Esophagus muscularis mucosa (tissue), 4 donors: Measurements from ENCODE around the gene OR51E2.

Source experiments
- EP300 ChIP-seq: sonication (generic); formaldehyde crosslinking; IDR thresholded peaks from one replicate; pipeline ENCODE4 v1.6.1; 2017; ENCODE audit warnings: antibody characterized with exemption
- POLR2A ChIP-seq: fragments of 450-650 bp; IDR thresholded peaks from one replicate; pipeline ENCODE4 v1.6.1; 2017; ENCODE audit warnings: antibody characterized with exemption, moderate library complexity, mild to moderate bottlenecking, low read depth
- POLR2AphosphoS5 ChIP-seq, 2 donors: sonication (generic); formaldehyde crosslinking; IDR thresholded peaks; one replicate each; pipeline ENCODE4 v1.6.1; 2017; ENCODE audit warnings: antibody characterized with exemption in 2 of 2
- TF ChIP-seq, protein P1 (sequence below), 3 experiments: fragments of 200-600 bp in 2 of 3; fragments of 450-650 bp in 1 of 3; sonication (generic) in 2 of 3; IDR thresholded peaks; one replicate each; pipeline ENCODE4 v1.5.1; 2017 to 2019; ENCODE audit warnings: antibody characterized with exemption in 3 of 3, mild to moderate bottlenecking in 2 of 3, moderate library complexity in 1 of 3

DNA sequence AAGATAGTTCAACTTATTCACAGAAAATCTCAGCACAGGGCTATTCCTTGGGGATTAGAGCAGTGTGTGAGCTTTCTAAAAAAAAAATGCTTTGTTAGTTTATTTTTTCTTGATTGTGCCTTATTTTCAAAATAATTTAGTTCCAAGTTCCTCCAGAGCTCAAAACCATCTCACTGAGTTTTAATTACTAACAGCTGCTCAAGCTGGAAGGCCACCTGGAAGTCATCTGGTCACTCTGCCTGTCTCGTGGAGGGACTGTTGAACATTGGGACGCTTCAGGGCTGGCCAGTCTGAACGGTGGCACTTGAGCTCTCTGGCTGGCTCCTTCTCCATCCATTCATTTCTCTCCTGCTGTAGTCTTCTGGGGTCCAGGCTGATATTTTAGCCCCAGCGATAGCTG lies 49.9 kb downstream of the OR51E2 start:
- TF ChIP-seq, protein P1, sequence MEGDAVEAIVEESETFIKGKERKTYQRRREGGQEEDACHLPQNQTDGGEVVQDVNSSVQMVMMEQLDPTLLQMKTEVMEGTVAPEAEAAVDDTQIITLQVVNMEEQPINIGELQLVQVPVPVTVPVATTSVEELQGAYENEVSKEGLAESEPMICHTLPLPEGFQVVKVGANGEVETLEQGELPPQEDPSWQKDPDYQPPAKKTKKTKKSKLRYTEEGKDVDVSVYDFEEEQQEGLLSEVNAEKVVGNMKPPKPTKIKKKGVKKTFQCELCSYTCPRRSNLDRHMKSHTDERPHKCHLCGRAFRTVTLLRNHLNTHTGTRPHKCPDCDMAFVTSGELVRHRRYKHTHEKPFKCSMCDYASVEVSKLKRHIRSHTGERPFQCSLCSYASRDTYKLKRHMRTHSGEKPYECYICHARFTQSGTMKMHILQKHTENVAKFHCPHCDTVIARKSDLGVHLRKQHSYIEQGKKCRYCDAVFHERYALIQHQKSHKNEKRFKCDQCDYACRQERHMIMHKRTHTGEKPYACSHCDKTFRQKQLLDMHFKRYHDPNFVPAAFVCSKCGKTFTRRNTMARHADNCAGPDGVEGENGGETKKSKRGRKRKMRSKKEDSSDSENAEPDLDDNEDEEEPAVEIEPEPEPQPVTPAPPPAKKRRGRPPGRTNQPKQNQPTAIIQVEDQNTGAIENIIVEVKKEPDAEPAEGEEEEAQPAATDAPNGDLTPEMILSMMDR (IDR thresholded peaks at IDR 0.05), result no peak
- no peak for TF ChIP-seq EP300
- no peak for TF ChIP-seq POLR2A
- TF ChIP-seq POLR2AphosphoS5 (IDR thresholded peaks at IDR 0.05), result no peak
